ENCODE results near the gene APEX1. TPM values are rescaled to one million over a fixed set of nuclear protein-coding genes. Genes with fewer than 3 reads are reported as not detected.

Gene APEX1
- total and polyA plus RNA-seq, 2 of the 8 experiments (the other 6 are each of a cell fraction or from before 2014, with no cell fraction given): 384 to 700 TPM

DNA sequence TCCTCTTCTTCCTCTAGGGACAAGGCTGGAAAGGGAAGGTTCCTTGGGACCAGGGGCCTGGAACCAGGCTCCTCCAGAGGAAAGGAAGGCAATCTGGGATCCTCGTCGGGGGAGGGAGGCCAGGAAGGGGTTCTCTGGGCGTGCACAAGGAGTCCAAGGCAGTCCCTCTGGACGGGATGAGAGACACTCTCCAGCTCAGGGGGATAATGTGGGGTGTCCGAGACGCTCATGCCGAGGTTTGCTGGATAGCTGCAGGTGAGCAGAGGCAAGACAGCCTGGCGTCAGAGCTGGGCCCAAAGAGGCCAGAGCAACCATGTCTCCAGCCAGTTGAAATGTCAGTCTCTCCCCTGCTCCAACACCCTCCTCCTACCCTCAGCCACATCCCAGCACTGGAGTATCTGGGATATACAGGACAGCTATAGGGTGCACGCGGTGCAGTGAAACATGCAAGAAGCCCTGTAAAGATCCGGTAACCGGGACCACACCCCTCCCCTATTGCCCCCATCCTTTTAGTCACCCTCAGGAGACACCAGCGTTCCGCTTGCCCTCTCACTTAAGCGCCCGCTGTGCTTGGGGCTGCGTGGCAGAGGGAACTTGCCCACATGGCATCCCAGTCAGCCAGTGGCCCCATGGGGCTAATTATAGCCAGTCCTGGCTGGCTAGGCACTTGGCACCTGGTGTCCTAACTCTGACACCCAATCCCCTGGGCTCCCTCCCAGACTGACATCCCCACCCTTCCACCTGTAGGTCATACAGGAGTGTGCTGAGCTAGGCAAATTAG, 19.3 kb upstream of the APEX1 start, which contains the start of gene KLHL33 (continued):
- no peak for TF ChIP-seq TAF1 (IDR thresholded peaks at IDR 0.05; ENCODE audit: low read depth, low read length)
- TF ChIP-seq SP4 (IDR thresholded peaks at IDR 0.05; ENCODE audit: low read length): no peak
- no peak for TF ChIP-seq PHF8 (conservative IDR thresholded peaks at IDR 0.05; ENCODE audit: low read depth, low read length)
